Measurements from ENCODE around the gene LRRC56. TPM values are rescaled to one million over a fixed set of nuclear protein-coding genes. Genes with fewer than 3 reads are reported as not detected.
"Not testable (repeated sequence)": the region's sequence is repeated elsewhere in the genome, so short reads cannot be mapped to it uniquely, and the experiment has no call there.

Gene LRRC56
- total RNA-seq, 1 experiment from 2014 or later, result 0.08 TPM

DNA sequence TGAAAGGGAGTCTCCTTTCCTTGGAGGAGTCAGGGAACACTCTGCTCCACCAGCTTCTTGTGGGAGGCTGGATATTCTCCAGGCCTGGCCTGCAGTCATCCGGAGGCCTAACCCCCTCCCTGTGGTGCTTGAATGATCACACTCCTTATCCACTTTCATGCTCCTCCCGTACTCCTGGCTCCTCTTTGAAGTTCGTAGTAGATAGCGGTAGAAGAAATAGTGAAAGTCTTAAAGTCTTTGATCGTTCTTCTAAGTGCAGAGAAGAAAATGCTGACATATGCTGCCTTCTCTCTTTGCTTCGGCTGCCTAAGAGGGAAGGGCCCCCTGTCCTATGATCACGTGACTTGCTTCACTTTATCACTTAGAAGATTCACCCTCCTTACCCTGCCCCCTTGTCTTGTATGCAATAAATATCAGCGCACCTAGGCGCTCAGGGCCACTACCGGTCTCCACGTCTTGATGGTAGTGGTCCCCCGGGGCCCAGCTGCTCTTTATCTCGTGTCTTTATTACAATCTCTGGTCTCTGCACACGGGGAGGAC lies 36.8 kb downstream of the LRRC56 start:
- not testable (repeated sequence) for H3K9me3 ChIP-seq (replicated peaks); H3K27ac ChIP-seq; H3K36me3 ChIP-seq; DNase-seq; H3K4me3 ChIP-seq
- peaks cover 17% of the 10 kb centered on the region for H3K4me1 ChIP-seq
- peaks cover 19% of the 10 kb centered on the region for H3K27me3 ChIP-seq

DNA sequence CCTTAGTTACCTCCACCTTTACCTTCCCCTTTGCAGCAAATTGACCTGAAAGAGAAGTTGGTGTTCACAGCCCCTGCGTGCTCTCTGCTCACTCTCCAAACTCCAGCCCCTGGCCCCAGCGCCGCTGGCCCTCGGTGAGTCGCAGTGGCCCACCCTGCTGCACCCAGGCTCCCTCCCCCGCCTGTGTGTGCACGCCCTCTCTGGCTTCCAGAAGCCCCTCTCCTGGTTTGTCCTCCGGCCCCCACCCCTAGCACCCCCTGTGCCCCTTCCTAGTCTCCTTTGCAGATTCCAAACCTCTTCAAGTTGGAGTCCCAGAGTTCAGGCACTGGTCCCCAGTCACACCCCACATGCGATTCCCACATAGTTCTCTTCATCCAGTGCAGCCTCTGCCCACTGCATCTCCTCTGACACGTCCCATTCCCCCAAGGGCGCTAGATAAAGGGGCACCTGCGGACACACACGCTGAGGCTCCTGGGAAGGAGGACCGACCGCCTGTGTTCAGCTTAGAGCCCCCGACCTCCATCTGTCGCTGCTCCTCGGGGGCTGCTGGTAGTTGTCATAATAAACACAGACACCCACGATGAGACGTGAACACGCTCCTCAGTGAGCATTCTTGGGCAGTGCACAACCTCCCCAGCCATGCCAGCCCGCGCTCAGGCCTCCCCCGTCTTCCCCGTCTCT lies 37.4 kb downstream of the LRRC56 start:
- Histone ChIP-seq H3K9me3 (replicated peaks) (no peaks in the 10 kb centered on the region), H3K4me3 (peak overlapping the region; percentile 70), H3K4me1 (peaks cover 12% of the 10 kb centered on the region), H3K36me3 (peaks cover 4% of the 10 kb centered on the region), H3K27ac (no peak overlapping the region), H3K27me3 (peaks cover 16% of the 10 kb centered on the region)
- DNase-seq, result no peak

DNA sequence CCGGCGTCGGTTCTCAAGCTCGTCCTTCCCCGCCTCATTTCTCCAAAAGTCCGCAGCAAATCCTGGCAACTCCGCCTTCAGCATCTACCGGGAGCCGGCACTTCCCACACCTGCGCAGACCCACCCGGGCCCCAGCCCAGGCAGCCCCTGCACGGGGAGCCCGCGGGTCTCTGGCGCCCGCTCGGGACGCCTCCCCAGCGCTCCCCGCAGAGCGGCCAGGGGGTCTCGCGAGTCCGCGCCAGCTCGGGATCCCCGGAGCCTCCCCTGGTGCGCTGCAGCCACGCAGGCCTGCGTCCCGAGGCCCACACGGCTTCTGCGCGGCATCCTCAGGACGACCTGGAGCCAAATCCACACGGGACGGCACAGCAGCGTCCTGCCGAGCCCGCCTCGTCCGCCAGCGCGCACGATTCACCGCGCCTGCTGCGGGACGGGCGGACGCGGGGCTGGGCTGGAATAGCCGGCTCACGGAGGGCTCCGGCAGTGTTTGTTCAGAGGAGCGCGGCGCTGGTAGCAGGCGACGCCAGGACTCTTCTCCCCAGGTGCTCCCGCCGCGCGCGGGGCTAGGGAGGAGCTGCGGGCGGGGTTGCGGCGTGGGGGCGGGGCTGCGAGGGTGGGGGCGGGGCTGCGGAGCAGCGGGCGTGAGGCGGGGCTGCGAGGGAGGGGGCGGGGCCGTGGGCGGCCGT lies 38.1 kb downstream of the LRRC56 start:
- Histone ChIP-seq H3K4me1 (peaks cover 12% of the 10 kb centered on the region), H3K27me3 (peaks cover 11% of the 10 kb centered on the region), H3K27ac (no peak overlapping the region), H3K9me3 (replicated peaks) (no peaks in the 10 kb centered on the region), H3K36me3 (peaks cover 4% of the 10 kb centered on the region), H3K4me3 (peak overlapping the region; percentile 70)
- DNase-seq, result no peak

DNA sequence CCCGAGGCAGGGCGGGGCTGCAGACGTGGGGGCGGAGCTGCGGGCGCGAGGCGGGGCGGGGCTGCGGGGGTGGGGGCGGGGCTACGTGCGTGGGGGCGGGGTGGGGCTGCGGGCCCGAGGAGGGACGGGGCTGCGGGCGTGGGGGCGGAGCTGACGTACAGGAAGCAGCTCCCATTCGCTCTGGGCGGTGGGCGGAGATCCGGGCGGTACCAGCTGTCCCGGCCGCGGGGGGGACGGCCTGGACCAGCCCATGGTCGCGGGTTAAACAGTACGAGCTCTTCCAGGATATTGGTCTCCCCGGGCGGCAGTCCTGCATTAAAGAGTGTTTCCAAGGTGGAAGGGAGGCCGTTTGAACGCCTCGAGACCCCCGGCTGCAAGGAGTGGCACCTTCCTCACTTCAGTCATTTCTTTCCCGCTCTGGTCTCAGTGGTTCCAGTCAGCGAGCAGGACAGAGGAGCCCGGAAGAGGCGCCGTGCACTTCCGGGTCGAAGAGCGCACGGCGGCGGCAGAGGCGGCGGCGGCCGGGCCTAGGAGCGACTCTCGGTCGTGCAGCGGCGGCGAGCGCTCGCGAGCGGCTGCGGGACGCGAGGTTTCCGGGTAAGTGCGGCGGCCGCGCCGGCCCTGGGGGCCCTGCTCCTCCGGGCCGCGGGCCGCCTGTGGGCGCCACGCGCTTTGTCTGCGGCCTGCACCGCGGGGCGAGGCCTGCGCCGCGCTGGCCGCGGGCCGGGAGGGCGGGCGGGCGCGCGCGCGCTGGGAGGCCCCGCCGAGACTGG lies 38.9 kb downstream of the LRRC56 start, which contains the start of gene PHRF1:
TSS of gene PHRF1 (plus strand) at position 475 of the 773 bp plus-strand sequence. CDS start 5,043 bp downstream, outside the sequence.
- peaks cover 11% of the 10 kb centered on the region for H3K27me3 ChIP-seq
- H3K27ac ChIP-seq, result peak within 1 kb of the TSS; percentile 99
- H3K36me3 ChIP-seq, result peaks cover 4% of the 10 kb centered on the region
- peaks cover 12% of the 10 kb centered on the region for H3K4me1 ChIP-seq
- peak; percentile 95 to 96 for DNase-seq
- H3K9me3 ChIP-seq (replicated peaks), result no peaks in the 10 kb centered on the region
- H3K4me3 ChIP-seq, result peak within 1 kb of the TSS; percentile 78

DNA sequence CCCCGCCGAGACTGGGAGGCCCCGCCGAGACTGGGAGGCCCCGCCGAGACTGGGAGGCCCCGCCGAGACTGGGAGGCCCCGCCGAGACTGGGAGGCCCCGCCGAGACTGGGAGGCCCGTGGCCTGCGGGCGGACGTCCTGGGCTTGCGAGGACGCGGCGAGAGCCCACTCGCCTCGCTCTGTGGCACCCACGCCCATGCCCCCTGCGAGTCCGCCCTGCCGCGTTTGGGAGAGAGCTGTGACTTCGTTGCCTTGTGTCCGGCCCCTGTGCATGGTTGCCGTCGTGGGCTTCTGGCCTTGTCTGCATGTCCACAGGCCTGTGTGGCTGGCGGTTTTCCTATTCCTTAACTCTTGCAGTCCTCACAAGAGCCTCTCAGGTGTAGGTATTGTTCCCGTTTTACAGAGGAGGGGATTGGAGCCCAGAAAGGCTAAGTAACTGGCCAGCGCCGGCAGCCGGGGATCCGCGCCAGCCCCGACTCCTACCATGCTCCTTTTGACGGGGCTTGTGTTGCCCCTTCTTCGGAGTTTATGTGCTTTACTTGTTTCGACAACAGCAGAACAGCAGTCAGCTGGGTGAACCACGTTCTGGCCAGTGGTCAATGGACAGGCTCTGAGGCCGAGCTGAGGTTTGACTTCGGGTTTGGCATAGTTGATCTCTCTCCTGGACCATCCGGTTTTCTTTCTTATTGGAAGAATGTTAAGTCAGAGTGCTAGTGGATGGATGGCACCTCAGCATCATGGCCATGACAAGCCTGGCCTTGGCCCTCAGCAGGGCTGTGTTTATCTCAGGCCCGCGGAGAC lies 39.7 kb downstream of the LRRC56 start:
- no peak for DNase-seq
- Histone ChIP-seq H3K27me3 (peaks cover 11% of the 10 kb centered on the region), H3K36me3 (peaks cover 12% of the 10 kb centered on the region), H3K4me3 (peak overlapping the region; percentile 78), H3K9me3 (replicated peaks) (no peaks in the 10 kb centered on the region), H3K27ac (peak overlapping the region; percentile 44; the same call in 1 of the 2 replicates), H3K4me1 (peaks cover 12% of the 10 kb centered on the region)

DNA sequence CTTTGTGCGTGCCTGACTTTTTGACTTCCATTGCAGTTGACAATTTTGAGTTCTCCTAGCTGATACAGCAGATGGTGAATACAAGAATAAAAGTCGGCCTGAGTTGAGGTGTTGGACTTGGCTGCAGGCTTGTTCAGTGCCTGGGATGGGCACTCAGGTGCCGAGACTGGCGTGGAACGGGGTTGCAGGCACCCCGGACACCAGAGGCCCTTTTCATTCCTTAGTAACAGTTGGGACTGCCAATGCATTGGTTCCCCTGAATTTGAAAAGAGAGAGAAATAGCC lies 40.2 kb downstream of the LRRC56 start:
- Histone ChIP-seq H3K27ac (no peak overlapping the region), H3K36me3 (peaks cover 17% of the 10 kb centered on the region), H3K4me1 (peaks cover 12% of the 10 kb centered on the region), H3K9me3 (replicated peaks) (no peaks in the 10 kb centered on the region), H3K4me3 (peak overlapping the region; percentile 78), H3K27me3 (peaks cover 11% of the 10 kb centered on the region)
- no peak for DNase-seq

DNA sequence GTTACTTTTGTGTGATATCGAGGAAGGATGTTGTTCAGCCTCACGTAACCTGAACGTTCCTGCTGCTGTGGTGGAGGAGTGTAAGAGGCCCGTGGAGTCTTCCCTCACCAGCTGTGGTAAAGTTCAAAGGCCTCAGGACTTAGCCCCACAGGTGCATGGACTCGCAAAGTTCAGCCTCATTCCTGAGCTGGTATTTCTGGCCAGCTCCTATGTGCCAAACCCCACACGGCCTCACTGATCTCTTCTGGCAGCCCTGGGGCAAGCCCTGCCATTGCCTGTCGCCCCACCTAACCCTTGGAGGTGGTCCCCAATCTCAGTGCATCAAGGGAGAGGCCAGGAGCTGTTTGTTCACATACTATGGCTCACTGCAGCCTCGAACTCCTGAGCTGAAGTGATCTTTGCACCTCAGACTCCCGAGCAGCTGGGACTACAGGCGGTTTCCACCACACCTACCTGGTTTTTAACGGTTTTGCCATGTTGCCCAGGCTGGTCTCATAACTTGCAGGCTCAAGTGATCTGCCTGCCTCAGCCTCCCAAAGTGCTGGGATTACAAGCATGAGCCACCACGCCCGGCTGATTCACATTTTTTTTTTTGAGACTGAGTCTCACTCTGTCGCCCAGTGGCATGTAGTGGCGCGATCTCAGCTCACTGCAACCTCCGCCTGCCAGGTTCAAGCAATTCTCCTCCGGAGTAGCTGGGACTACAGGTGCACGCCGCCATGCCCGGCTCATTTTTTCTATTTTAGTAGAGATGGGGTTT lies 41.1 kb downstream of the LRRC56 start:
- no peak for DNase-seq
- no peak overlapping the region for H3K4me3 ChIP-seq
- peaks cover 12% of the 10 kb centered on the region for H3K4me1 ChIP-seq

DNA sequence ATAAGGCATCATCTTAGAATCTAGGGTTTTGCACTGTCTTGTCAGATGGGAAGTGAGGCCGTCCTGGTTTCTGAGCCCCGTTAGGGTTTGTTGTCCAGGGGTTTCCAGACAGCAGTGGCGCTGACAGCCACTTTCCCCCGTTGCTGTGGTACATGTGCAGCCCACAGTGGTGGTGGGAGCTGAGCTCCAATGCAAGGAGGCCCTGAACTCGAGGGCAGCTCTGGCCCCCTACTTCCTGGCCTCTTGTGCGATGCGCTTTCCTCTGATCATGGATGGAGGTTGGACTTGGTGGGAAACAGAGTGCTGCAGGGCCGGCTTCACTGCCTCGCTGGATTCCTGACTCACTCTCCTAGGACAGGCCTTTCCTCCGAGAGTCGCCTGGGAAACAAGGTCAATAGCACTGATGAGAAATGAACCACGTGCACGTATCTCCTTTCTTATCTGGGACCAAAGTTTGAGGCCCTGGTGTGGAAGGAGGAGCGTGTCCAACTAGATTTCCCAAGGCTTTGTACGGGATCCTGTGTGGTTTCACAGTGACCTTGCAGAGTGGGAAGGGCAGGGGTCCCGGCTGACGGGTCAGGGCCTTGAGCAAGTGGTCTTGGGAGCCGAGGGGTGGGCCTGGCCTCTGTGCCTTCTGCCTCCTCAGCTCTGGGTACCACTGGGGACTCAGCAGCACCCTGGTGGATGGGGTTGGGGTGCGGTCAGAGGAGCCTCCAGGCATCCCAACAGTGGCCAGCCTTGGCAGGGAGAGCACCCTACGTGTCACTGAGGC lies 42.7 kb downstream of the LRRC56 start:
- no peaks in the 10 kb centered on the region for H3K9me3 ChIP-seq (replicated peaks)
- peaks cover 5% of the 10 kb centered on the region; the same call in 1 of the 2 replicates for H3K27me3 ChIP-seq
- H3K4me1 ChIP-seq, result peaks cover 10% of the 10 kb centered on the region
- H3K27ac ChIP-seq, result no peak overlapping the region
- peaks cover 34% of the 10 kb centered on the region for H3K36me3 ChIP-seq
- H3K4me3 ChIP-seq, result no peak overlapping the region
- no peak for DNase-seq

More for the DNA sequence above, 41.1 kb downstream of the LRRC56 start:
- peaks cover 26% of the 10 kb centered on the region for H3K36me3 ChIP-seq
- peaks cover 11% of the 10 kb centered on the region for H3K27me3 ChIP-seq
- H3K9me3 ChIP-seq (replicated peaks), result no peaks in the 10 kb centered on the region
- no peak overlapping the region for H3K27ac ChIP-seq

DNA sequence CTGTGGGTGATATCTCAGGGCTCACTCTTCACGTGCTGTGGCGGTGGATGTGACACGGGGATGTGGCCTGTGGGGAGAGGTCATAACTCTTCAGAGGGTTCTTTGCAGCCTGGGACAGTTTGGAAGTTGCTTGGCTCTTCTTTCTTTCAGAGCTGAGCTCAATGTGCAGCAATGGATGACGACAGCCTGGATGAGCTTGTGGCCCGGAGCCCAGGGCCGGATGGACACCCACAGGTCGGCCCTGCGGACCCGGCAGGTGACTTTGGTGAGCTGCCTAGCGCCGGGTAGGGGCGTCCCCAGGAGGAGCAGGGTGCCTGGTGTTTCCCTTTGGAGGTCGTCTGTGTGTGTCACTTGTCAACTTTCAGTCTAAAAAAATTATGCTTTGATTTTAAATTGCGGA lies 44.0 kb downstream of the LRRC56 start:
- no peak overlapping the region for H3K4me3 ChIP-seq
- no peak overlapping the region for H3K27ac ChIP-seq
- H3K27me3 ChIP-seq, result no peaks in the 10 kb centered on the region

DNA sequence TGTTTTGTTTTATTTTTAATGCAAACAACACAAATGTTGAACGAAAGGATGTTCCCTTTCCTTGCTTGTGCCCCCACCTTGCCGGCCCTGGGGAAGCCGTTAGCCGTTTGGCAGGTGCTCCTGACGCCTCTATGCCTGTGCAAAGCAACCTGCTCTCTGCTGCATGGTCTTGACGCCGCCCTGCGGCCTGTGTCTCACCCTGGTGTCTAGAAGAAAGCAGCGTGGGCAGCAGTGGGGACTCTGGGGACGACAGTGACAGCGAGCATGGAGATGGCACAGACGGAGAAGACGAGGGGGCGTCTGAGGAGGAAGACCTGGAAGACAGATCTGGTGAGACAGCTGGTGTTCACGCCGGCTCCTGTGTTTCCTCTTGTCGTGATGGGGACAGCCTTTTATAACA lies 44.4 kb downstream of the LRRC56 start:
- H3K27ac ChIP-seq, result no peak overlapping the region
- no peak overlapping the region for H3K4me3 ChIP-seq
- H3K27me3 ChIP-seq, result no peaks in the 10 kb centered on the region
- DNase-seq, result no peak
- H3K36me3 ChIP-seq, result peaks cover 41% of the 10 kb centered on the region
- H3K9me3 ChIP-seq (replicated peaks), result no peaks in the 10 kb centered on the region
- peaks cover 7% of the 10 kb centered on the region for H3K4me1 ChIP-seq

More for the DNA sequence above, 44.0 kb downstream of the LRRC56 start:
- H3K4me1 ChIP-seq, result peaks cover 7% of the 10 kb centered on the region
- no peaks in the 10 kb centered on the region for H3K9me3 ChIP-seq (replicated peaks)
- peaks cover 39% of the 10 kb centered on the region for H3K36me3 ChIP-seq
- no peak for DNase-seq

DNA sequence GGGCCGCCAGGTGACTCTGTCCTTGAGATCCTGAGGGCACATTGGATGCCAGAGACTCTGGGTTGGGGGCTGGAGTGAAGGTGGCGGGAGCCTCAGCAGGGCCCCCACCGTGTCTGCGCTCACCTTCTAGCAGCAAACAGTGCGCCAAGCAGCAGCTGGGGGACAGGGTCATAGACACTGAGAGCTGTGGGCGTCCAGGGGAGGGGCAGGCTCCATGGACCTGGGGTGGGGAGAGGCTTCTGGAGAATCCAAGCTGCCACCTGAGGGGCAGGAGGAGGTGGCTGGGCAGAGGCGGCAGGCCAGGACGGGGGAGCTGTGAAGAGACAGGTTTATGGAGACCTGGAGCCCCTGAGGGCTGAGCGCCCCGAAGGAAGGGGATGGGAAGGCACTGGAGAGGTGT lies 47.0 kb downstream of the LRRC56 start:
- peaks cover 59% of the 10 kb centered on the region for H3K36me3 ChIP-seq
- H3K4me3 ChIP-seq, result no peak overlapping the region
- no peaks in the 10 kb centered on the region for H3K9me3 ChIP-seq (replicated peaks)

DNA sequence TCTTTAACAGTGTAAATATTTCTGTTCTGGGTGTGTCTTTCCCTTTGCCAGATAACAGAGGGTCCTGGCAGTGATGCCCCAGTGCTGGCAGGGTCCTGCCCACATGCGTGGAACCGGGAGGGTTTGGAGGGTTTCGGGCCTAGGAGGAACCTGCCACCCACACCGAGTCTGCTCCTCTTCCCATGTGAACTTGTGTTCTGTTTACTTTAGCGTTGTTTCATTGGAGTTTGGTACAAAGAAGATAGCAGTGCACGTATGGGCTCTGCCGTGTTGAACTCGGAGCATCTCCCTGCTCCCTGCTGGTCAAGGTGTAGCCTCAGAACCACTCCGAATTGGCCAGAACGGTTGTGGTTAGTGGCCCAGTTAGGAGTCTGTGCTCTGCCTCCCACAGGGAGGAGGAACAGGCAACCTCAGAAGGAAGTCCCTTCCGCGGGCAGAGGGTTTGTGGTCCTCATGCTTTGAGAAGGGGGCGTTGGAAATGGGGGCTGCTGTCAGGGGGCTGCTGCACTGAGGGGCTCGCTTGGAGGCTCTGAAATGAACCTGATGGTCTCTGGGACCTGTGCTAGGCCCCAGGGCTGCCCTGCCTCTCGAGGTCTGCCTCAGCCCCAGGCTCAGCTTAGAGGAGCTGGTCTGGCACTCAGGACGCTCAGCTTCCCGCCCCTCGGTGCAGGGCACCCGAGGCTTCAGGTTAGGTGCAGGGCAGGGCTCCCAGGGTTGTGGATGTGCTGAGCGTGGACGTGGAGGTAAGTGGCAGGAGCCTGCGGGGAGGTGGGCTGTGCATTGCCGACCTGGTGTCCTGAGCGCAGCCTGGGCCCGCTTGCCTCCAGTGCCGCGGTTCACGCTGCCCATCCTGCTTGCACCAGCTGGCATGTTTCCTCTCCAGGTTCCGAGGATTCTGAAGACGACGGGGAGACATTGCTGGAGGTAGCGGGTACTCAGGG lies 49.3 kb downstream of the LRRC56 start:
- peaks cover 73% of the 10 kb centered on the region for H3K36me3 ChIP-seq
- H3K9me3 ChIP-seq (replicated peaks), result no peaks in the 10 kb centered on the region
- no peak overlapping the region for H3K27ac ChIP-seq
- no peaks in the 10 kb centered on the region for H3K27me3 ChIP-seq
- no peaks in the 10 kb centered on the region for H3K4me1 ChIP-seq
- no peak overlapping the region for H3K4me3 ChIP-seq
- no peak for DNase-seq

More for the DNA sequence above, 47.0 kb downstream of the LRRC56 start:
- H3K4me1 ChIP-seq, result no peaks in the 10 kb centered on the region
- H3K27ac ChIP-seq, result no peak overlapping the region
- no peak for DNase-seq
- no peaks in the 10 kb centered on the region for H3K27me3 ChIP-seq
